HepG2 (cell line): ENCODE data around the gene NCOA7. TPM values are rescaled to one million over a fixed set of nuclear protein-coding genes. Genes with fewer than 3 reads are reported as not detected.

Experiments
- ATAC-seq: fragments of 200-7000 bp; cut with Tn5 transposase; 3 replicates; pipeline ENCODE4 v1.9.1; 2020; ENCODE audit warnings: mild to moderate bottlenecking, moderate library complexity
- BruUV-seq: library from RNA; stranded (reverse); fragments of 400-500 nt; replicated peaks from 2 replicates; lab custom pipeline; 2021; lab: Mats Ljungman, UMichigan
- CTCF ChIA-PET: fragments of 300-600 bp; formaldehyde crosslinking; extraction: SDS; loops from one replicate; lab custom pipeline; 2021; ENCODE audit warnings: low total read pairs, inconsistent platforms, low intra/inter-chr PET ratio; lab: Yijun Ruan, JAX
- POLR2A ChIA-PET: fragments of 350-600 bp; sonication (Branson Sonifier 250); formaldehyde crosslinking; loops from one replicate; lab custom pipeline; 2020; ENCODE audit warnings: antibody characterized with exemption, inconsistent platforms; lab: Yijun Ruan, JAX
- DNase-seq: peaks from one replicate; pipeline ENCODE4 v3.0.0-alpha.2; 2015; ENCODE audit warnings: low spot score
- FAIRE-seq: peaks from 3 replicates; lab custom pipeline; 2011; peaks lifted over from hg19 to GRCh38; lab: Jason Lieb, UNC
- H2AFZ ChIP-seq: one replicate; pipeline ENCODE4 v1.6.1; 2011; ENCODE audit warnings: low read length, inconsistent platforms
- H3K27ac ChIP-seq: fragments of 300-600 bp; 3 replicates; pipeline ENCODE4 v1.8.0; 2011; ENCODE audit warnings: mixed run types, mild to moderate bottlenecking, mixed read lengths, low read length, inconsistent platforms; ENCODE audit not compliant: insufficient read depth; ENCODE audit errors: extremely low read length
- H3K27me3 ChIP-seq, 2 experiments: fragments of 200-600 bp in 1 of 2; 2 replicates in 1 of 2; 3 replicates in 1 of 2; pipeline versions ENCODE4 v1.6.0 to v1.8.0; 2011; ENCODE audit warnings: low read length in 2 of 2, mild to moderate bottlenecking in 2 of 2, moderate library complexity in 2 of 2, inconsistent platforms in 1 of 2; ENCODE audit not compliant: insufficient read depth in 2 of 2, control insufficient read depth in 1 of 2
- H3K36me3 ChIP-seq, 2 experiments: fragments of 200-600 bp in 1 of 2; replicated peaks in 1 of 2; 2 replicates in 1 of 2; 3 replicates in 1 of 2; pipeline versions ENCODE4 v1.5.1 to v1.8.0; 2011; ENCODE audit warnings: low read length in 2 of 2, inconsistent platforms in 1 of 2; ENCODE audit not compliant: insufficient read depth in 2 of 2, control insufficient read depth in 1 of 2
- H3K4me1 ChIP-seq: 2 replicates; pipeline ENCODE4 v1.5.1; 2012; ENCODE audit warnings: low read length, inconsistent platforms; ENCODE audit not compliant: insufficient read depth
- H3K4me2 ChIP-seq: 2 replicates; pipeline ENCODE4 v1.6.0; 2011; ENCODE audit warnings: low read depth, low read length, inconsistent platforms
- H3K4me3 ChIP-seq, 3 experiments: fragments of 200-600 bp in 1 of 3; sonication (generic), shearing (Covaris generic) in 1 of 3; replicated peaks in 1 of 3; 2 replicates each; pipeline ENCODE4 v1.5.1; 2011 to 2016; ENCODE audit warnings: low read length in 3 of 3, inconsistent platforms in 2 of 3, low read depth in 2 of 3, mild to moderate bottlenecking in 2 of 3, control low read depth in 1 of 3, mixed read lengths in 1 of 3; ENCODE audit not compliant: insufficient read depth in 1 of 3
- H3K79me2 ChIP-seq: one replicate; pipeline ENCODE4 v1.6.1; 2011; ENCODE audit warnings: low read length, inconsistent platforms; ENCODE audit not compliant: insufficient read depth
- H3K9ac ChIP-seq: 2 replicates; pipeline ENCODE4 v1.6.0; 2011; ENCODE audit warnings: mild to moderate bottlenecking, low read depth, low read length, inconsistent platforms; ENCODE audit not compliant: insufficient read depth
- H3K9me3 ChIP-seq: 2 replicates; pipeline ENCODE4 v1.5.1; 2012; ENCODE audit warnings: mild to moderate bottlenecking, low read length
- H4K20me1 ChIP-seq: 2 replicates; pipeline ENCODE4 v1.6.0; 2011; ENCODE audit warnings: inconsistent platforms, mild to moderate bottlenecking, low read length, moderate library complexity; ENCODE audit not compliant: insufficient read depth
- AGO2 ChIP-seq: fragments of 200-400 bp; formaldehyde crosslinking; optimal IDR thresholded peaks from 2 replicates; pipeline ENCODE3; 2017; ENCODE audit warnings: mild to moderate bottlenecking, low read depth, low read length, moderate library complexity
- CEBPB ChIP-seq: IDR thresholded peaks from 2 replicates; pipeline ENCODE4 v1.6.1; 2011; ENCODE audit warnings: low read depth, low read length, improper control_type of control experiment, borderline replicate concordance
- CERS6 ChIP-seq: sonication (generic); formaldehyde crosslinking; IDR thresholded peaks from 2 replicates; pipeline ENCODE4 v1.5.0; 2020; ENCODE audit warnings: missing genetic modification reagents
- IKZF1 ChIP-seq: fragments of 450-650 bp; IDR thresholded peaks from 2 replicates; pipeline ENCODE4 v1.7.1; 2016
- ISX ChIP-seq: sonication (generic); formaldehyde crosslinking; conservative IDR thresholded peaks from 2 replicates; pipeline ENCODE4 v1.5.0; 2020; ENCODE audit warnings: missing genetic modification reagents
- MAX ChIP-seq: IDR thresholded peaks from 2 replicates; pipeline ENCODE4 v1.6.1; 2012; ENCODE audit warnings: inconsistent platforms
- SNAPC4 ChIP-seq: sonication (generic); formaldehyde crosslinking; IDR thresholded peaks from 2 replicates; pipeline ENCODE4 v1.4.0; 2020; ENCODE audit warnings: mild to moderate bottlenecking, missing genetic modification reagents
- ZBTB1 ChIP-seq: sonication (generic); formaldehyde crosslinking; IDR thresholded peaks from 2 replicates; pipeline ENCODE4 v1.4.0; 2020; ENCODE audit warnings: missing genetic modification reagents, borderline replicate concordance
- ZBTB37 ChIP-seq: sonication (generic); formaldehyde crosslinking; IDR thresholded peaks from 2 replicates; pipeline ENCODE4 v1.4.0; 2020; ENCODE audit warnings: mild to moderate bottlenecking, missing genetic modification reagents
- ZNF414 ChIP-seq: sonication (generic); formaldehyde crosslinking; IDR thresholded peaks from 2 replicates; pipeline ENCODE4 v1.5.0; 2020; ENCODE audit warnings: missing genetic modification reagents
- ZNF704 ChIP-seq: sonication (generic); formaldehyde crosslinking; IDR thresholded peaks from 2 replicates; pipeline ENCODE4 v1.8.1; 2023; ENCODE audit warnings: mild to moderate bottlenecking, inconsistent platforms, moderate library complexity, missing genetic modification reagents, borderline replicate concordance
- WGBS: methylation state at CpG from one replicate; pipeline ENCODE4 v1.1.6; 2017; ENCODE audit warnings: low lambda C conversion rate; 5-methylcytosine and 5-hydroxymethylcytosine counted together
- in situ Hi-C: cut with HindIII; loops from 2 replicates; pipeline ENCODE4 v1.10.0; 2017; ENCODE audit warnings: low pct_unique_long_range_greater_than_20kb; ENCODE audit not compliant: extremely low pct_ligation_motif_present
- intact Hi-C: fragments of 100-400 bp; cut with micrococcal nuclease; formaldehyde crosslinking; loops from one replicate; pipeline ENCODE4 v1.10.0; 2022; ENCODE audit not compliant: unreplicated experiment
- polyA plus RNA-seq, 8 experiments: library from polyadenylated mRNA; depleted of rRNA in 3 of 8; stranded (reverse) in 7 of 8; unstranded in 1 of 8; fragments of >200 nt; fragmentation: Illumina TruSeq in 4 of 8; extraction: Trizol in 4 of 8; gene quantifications; 2 replicates each; pipeline versions ENCODE4 v1.2.1 to v1.2.3, GENCODE V29; 2011 to 2016; ENCODE audit warnings: low read depth in 4 of 8, missing spikeins in 1 of 8, mixed read lengths in 1 of 8; ENCODE audit not compliant: insufficient read depth in 1 of 8
- total RNA-seq, 5 experiments: library from RNA; depleted of rRNA; stranded (reverse); fragments of >200 nt; fragmentation: Illumina TruSeq; extraction: Trizol; gene quantifications; 2 replicates each; pipeline ENCODE4 v1.2.3, GENCODE V29; 2016; ENCODE audit warnings: low read depth in 1 of 5

The NCOA7 gene
- total and polyA plus RNA-seq, 2 of the 13 experiments (the other 11 are each of a cell fraction or from before 2014, with no cell fraction given): 13.6 to 20.8 TPM

GRCh38 chr6:125956506-125957390 is 166.0 kb downstream of the NCOA7 start, which contains the start of gene HINT3:
HINT3 (plus strand) TSS chr6:125956770; CDS start chr6:125956978, 208 bp downstream.
- peaks cover 0 to 7% of the 10 kb centered on the region in 2 experiments; a peak in 1 of 5 replicates for H3K36me3 ChIP-seq
- under 1% methylated on average over 36 of the region's 82 CpGs for WGBS
- no TSS peak for BruUV-seq
- H3K4me1 ChIP-seq: peaks cover 50% of the 10 kb centered on the region
- H3K27me3 ChIP-seq: no peaks in the 10 kb centered on the region; a peak in 1 of 5 replicates
- ATAC-seq (peak; percentile 87), DNase-seq (peak; percentile 94), FAIRE-seq (peak; percentile 81)
- peak within 1 kb of the TSS; percentile 88 for H3K27ac ChIP-seq
- no peaks in the 10 kb centered on the region for H3K9me3 ChIP-seq
- H4K20me1 ChIP-seq: no peaks in the 10 kb centered on the region
- in situ Hi-C loops: loop anchor here (10.0 kb wide), 1 partner anchor 652 kb away; the partner anchor contains the start of gene HDDC2
- H3K79me2 ChIP-seq: peaks cover 30% of the 10 kb centered on the region
- POLR2A ChIA-PET: interaction anchor here (0.6 to 3.6 kb wide), 16 partner anchors 12 to 176 kb away, joined by 3 to 71 read pairs (median 6); partner anchors contain the start of genes NCOA7 and TRMT11
- peak within 1 kb of the TSS; percentile 95 for H3K9ac ChIP-seq
- intact Hi-C loops: loop anchor here (1.0 kb wide), 3 partner anchors 18 to 176 kb away; no protein-coding TSS in a partner anchor
- CTCF ChIA-PET: interaction anchor here (0.8 to 2.1 kb wide), 5 partner anchors 17 to 98 kb away, joined by 3 to 15 read pairs (median 7); no protein-coding TSS in a partner anchor
- peak within 1 kb of the TSS; percentile 71 to 99 (median 81) for H3K4me3 ChIP-seq
- peak within 1 kb of the TSS; percentile 84 for H3K4me2 ChIP-seq
- H2AFZ ChIP-seq: no peak within 1 kb of the TSS
- TF ChIP-seq ZNF704 (peak; percentile 90; the same call in 1 of the 2 replicates), MAX (peak; percentile 91), ZBTB1 (CRISPR knock-in tag) (no peak), IKZF1 (no peak), ISX (peak; percentile 63; the same call in 1 of the 2 replicates), ZBTB37 (peak; percentile 59; the same call in 1 of the 2 replicates), AGO2 (peak; percentile 84), CERS6 (CRISPR knock-in tag) (peak; percentile 55; the same call in 1 of the 2 replicates), CEBPB (peak; percentile 28; the same call in 1 of the 2 replicates), SNAPC4 (CRISPR knock-in tag) (peak; percentile 92), ZNF414 (CRISPR knock-in tag) (peak; percentile 90)
